Neural progenitor cell (in vitro differentiated cells): ENCODE measurements around the gene CHGA. TPM values are rescaled to one million over a fixed set of nuclear protein-coding genes. Genes with fewer than 3 reads are reported as not detected.

ENCODE experiments used
- DNase-seq: peaks from one replicate; pipeline ENCODE4 v3.0.0-alpha.2; 2016; ENCODE audit warnings: low spot score
- H2AFZ ChIP-seq: fragments of 200-600 bp; sonication (generic); replicated peaks from 2 replicates; pipeline ENCODE4 v1.6.1; 2016; ENCODE audit warnings: antibody characterized with exemption
- H3F3A ChIP-seq: fragments of 200-600 bp; sonication (generic); 2 replicates; pipeline ENCODE4 v1.6.1; 2016; ENCODE audit warnings: antibody characterized with exemption, low read depth
- H3K27ac ChIP-seq: fragments of 200-600 bp; sonication (generic); 2 replicates; pipeline ENCODE4 v1.5.1; 2016; ENCODE audit warnings: mild to moderate bottlenecking
- H3K27me3 ChIP-seq: fragments of 200-600 bp; sonication (generic); 2 replicates; pipeline ENCODE4 v1.6.1; 2016; ENCODE audit warnings: mild to moderate bottlenecking, moderate library complexity
- H3K36me3 ChIP-seq: fragments of 200-600 bp; sonication (generic); 2 replicates; pipeline ENCODE4 v1.5.1; 2016
- H3K4me1 ChIP-seq: fragments of 200-600 bp; sonication (generic); 2 replicates; pipeline ENCODE4 v1.6.1; 2016; ENCODE audit warnings: mixed run types
- H3K4me2 ChIP-seq: fragments of 200-600 bp; sonication (generic); 2 replicates; pipeline ENCODE4 v1.6.1; 2016
- H3K4me3 ChIP-seq: fragments of 200-600 bp; sonication (generic); 2 replicates; pipeline ENCODE4 v1.5.1; 2016
- H3K79me2 ChIP-seq: fragments of 200-600 bp; sonication (generic); 2 replicates; pipeline ENCODE4 v1.6.1; 2016; ENCODE audit warnings: low read depth
- H3K9ac ChIP-seq: fragments of 200-600 bp; sonication (generic); 2 replicates; pipeline ENCODE4 v1.6.1; 2016
- H3K9me3 ChIP-seq: fragments of 200-600 bp; sonication (generic); 2 replicates; pipeline ENCODE4 v1.5.1; 2016; ENCODE audit warnings: low read depth
- H4K20me1 ChIP-seq: fragments of 200-600 bp; sonication (generic); 2 replicates; pipeline ENCODE4 v1.6.1; 2016; ENCODE audit warnings: low read depth
- H3K27ac Mint-ChIP-seq: 3 replicates; pipeline ENCODE4 v1.8.0; 2021; ENCODE audit warnings: mixed read lengths
- H3K27me3 Mint-ChIP-seq: 2 replicates; pipeline ENCODE4 v1.8.0; 2022; ENCODE audit warnings: low read depth, mild to moderate bottlenecking, inconsistent platforms, moderate library complexity, mixed read lengths; ENCODE audit not compliant: insufficient read depth
- H3K36me3 Mint-ChIP-seq: 3 replicates; pipeline ENCODE4 v1.8.0; 2021; ENCODE audit warnings: mixed read lengths
- H3K4me1 Mint-ChIP-seq: 3 replicates; pipeline ENCODE4 v1.8.0; 2021; ENCODE audit warnings: mixed read lengths
- H3K4me3 Mint-ChIP-seq: 3 replicates; pipeline ENCODE4 v1.8.0; 2021; ENCODE audit warnings: mild to moderate bottlenecking, moderate library complexity, mixed read lengths
- H3K9me3 Mint-ChIP-seq: 3 replicates; pipeline ENCODE4 v1.8.0; 2020; ENCODE audit warnings: mixed read lengths
- CTCF ChIP-seq: fragments of 200-600 bp; sonication (generic); IDR thresholded peaks from 2 replicates; pipeline ENCODE4 v1.5.1; 2017; ENCODE audit warnings: antibody characterized with exemption, mild to moderate bottlenecking
- EZH2 ChIP-seq: fragments of 200-600 bp; sonication (generic); IDR thresholded peaks from 2 replicates; pipeline ENCODE4 v1.6.1; 2017; ENCODE audit warnings: antibody characterized with exemption, mild to moderate bottlenecking, moderate library complexity
- EZH2phosphoT487 ChIP-seq: fragments of 200-600 bp; sonication (generic); IDR thresholded peaks from 2 replicates; pipeline ENCODE4 v1.6.1; 2017; ENCODE audit warnings: antibody characterized with exemption
- total RNA-seq: library from RNA; depleted of rRNA; stranded (reverse); fragments of >200 nt; gene quantifications from 2 replicates; pipeline ENCODE4 v1.2.3, GENCODE V29; 2015; ENCODE audit warnings: low replicate concordance

The CHGA gene
- total RNA-seq, 1 donor from 2014 or later: not detected

- Mint-ChIP-seq H3K27ac (no peak overlapping the region), H3K9me3 (peaks cover 5% of the 10 kb centered on the region), H3K27me3 (peaks cover 7% of the 10 kb centered on the region), H3K4me1 (peaks cover 14% of the 10 kb centered on the region), H3K36me3 (peaks cover 4% of the 10 kb centered on the region), H3K4me3 (no peak overlapping the region)
- Histone ChIP-seq H3K4me2 (no peak overlapping the region), H3K9ac (no peak overlapping the region), H3K36me3 (no peaks in the 10 kb centered on the region), H3F3A (no peaks in the 10 kb centered on the region), H3K27ac (no peak overlapping the region), H3K4me3 (no peak overlapping the region), H4K20me1 (peaks cover 15% of the 10 kb centered on the region), H3K27me3 (no peaks in the 10 kb centered on the region), H3K9me3 (no peaks in the 10 kb centered on the region), H3K4me1 (peaks cover 13% of the 10 kb centered on the region), H3K79me2 (peaks cover 18% of the 10 kb centered on the region), H2AFZ (no peak overlapping the region)
- TF ChIP-seq EZH2phosphoT487: no peak
- TF ChIP-seq CTCF: no peak
- TF ChIP-seq EZH2: no peak
- DNase-seq: no peak
Measured at GRCh38 chr14:92965281-92965680, 42.3 kb downstream of the CHGA start.

- Histone ChIP-seq H3K79me2 (peaks cover 18% of the 10 kb centered on the region), H3K9ac (no peak overlapping the region), H4K20me1 (peaks cover 15% of the 10 kb centered on the region), H3K9me3 (no peaks in the 10 kb centered on the region), H3K4me1 (peaks cover 13% of the 10 kb centered on the region), H3K36me3 (no peaks in the 10 kb centered on the region), H3K4me3 (no peak overlapping the region), H3K27ac (no peak overlapping the region), H3K4me2 (no peak overlapping the region), H3F3A (no peaks in the 10 kb centered on the region), H2AFZ (no peak overlapping the region), H3K27me3 (no peaks in the 10 kb centered on the region)
- H3K4me3 Mint-ChIP-seq: no peak overlapping the region
- no peak for DNase-seq
- peaks cover 5% of the 10 kb centered on the region for H3K36me3 Mint-ChIP-seq
- H3K4me1 Mint-ChIP-seq: peaks cover 14% of the 10 kb centered on the region
- no peak overlapping the region for H3K27ac Mint-ChIP-seq
- H3K27me3 Mint-ChIP-seq: peaks cover 9% of the 10 kb centered on the region
- H3K9me3 Mint-ChIP-seq: peaks cover 5% of the 10 kb centered on the region
- TF ChIP-seq EZH2 (no peak), CTCF (no peak), EZH2phosphoT487 (no peak)
Measured at GRCh38 chr14:92967346-92967926, 44.5 kb downstream of the CHGA start.

GRCh38 chr14:92968291-92969020, 45.5 kb downstream of the CHGA start:
- H3K9ac ChIP-seq: no peak overlapping the region
- H3K79me2 ChIP-seq: peaks cover 18% of the 10 kb centered on the region
- no peaks in the 10 kb centered on the region for H3K9me3 ChIP-seq
- Mint-ChIP-seq H3K27ac (no peak overlapping the region), H3K4me3 (no peak overlapping the region), H3K36me3 (peaks cover 9% of the 10 kb centered on the region), H3K4me1 (peaks cover 7% of the 10 kb centered on the region), H3K27me3 (peaks cover 12% of the 10 kb centered on the region), H3K9me3 (peaks cover 7% of the 10 kb centered on the region)
- no peak overlapping the region for H3K27ac ChIP-seq
- no peaks in the 10 kb centered on the region for H3K36me3 ChIP-seq
- DNase-seq: no peak
- H3K4me3 ChIP-seq: no peak overlapping the region
- peaks cover 8% of the 10 kb centered on the region for H4K20me1 ChIP-seq
- no peaks in the 10 kb centered on the region for H3F3A ChIP-seq
- no peak for TF ChIP-seq EZH2phosphoT487
- TF ChIP-seq CTCF: no peak
- no peak for TF ChIP-seq EZH2
- H3K4me2 ChIP-seq: no peak overlapping the region
- H2AFZ ChIP-seq: no peak overlapping the region
- peaks cover 7% of the 10 kb centered on the region for H3K4me1 ChIP-seq
- H3K27me3 ChIP-seq: no peaks in the 10 kb centered on the region
